DLD1 (cell line): Measurements from ENCODE around the gene TMEM167A.

Source experiments
- in situ Hi-C: cut with HindIII; loops from 2 replicates; pipeline ENCODE4 v1.10.0; 2017; ENCODE audit warnings: low sequenced_read_pairs

The TMEM167A gene

GRCh38 chr5:83036991-83037575 lies 40.1 kb downstream of the TMEM167A start:
- in situ Hi-C loops, result no loop called here

- in situ Hi-C loops, result no loop called here
Measured at GRCh38 chr5:83035373-83036100, 41.7 kb downstream of the TMEM167A start.

- in situ Hi-C loops, result no loop called here
Measured at GRCh38 chr5:83034528-83035207, 42.5 kb downstream of the TMEM167A start.

GRCh38 chr5:83034036-83034435 lies 43.2 kb downstream of the TMEM167A start:
- in situ Hi-C loops, result no loop called here

GRCh38 chr5:83031381-83031780 lies 45.8 kb downstream of the TMEM167A start:
- in situ Hi-C loops, result no loop called here

- in situ Hi-C loops, result no loop called here
Measured at GRCh38 chr5:83029912-83030311, 47.3 kb downstream of the TMEM167A start.

- in situ Hi-C loops, result no loop called here
Measured at GRCh38 chr5:83026930-83027687, 50.1 kb downstream of the TMEM167A start.

- in situ Hi-C loops, result no loop called here
Measured at GRCh38 chr5:83026516-83026915, 50.7 kb downstream of the TMEM167A start.

- in situ Hi-C loops, result no loop called here
Measured at GRCh38 chr5:83025690-83026478, 51.3 kb downstream of the TMEM167A start.

GRCh38 chr5:83022334-83022733 lies 54.9 kb downstream of the TMEM167A start:
- in situ Hi-C loops, result no loop called here

GRCh38 chr5:83015676-83016075 lies 61.5 kb downstream of the TMEM167A start:
- in situ Hi-C loops, result no loop called here

- in situ Hi-C loops, result no loop called here
Measured at GRCh38 chr5:83011985-83012384, 65.2 kb downstream of the TMEM167A start.

GRCh38 chr5:83009408-83009807 lies 67.8 kb downstream of the TMEM167A start:
- in situ Hi-C loops, result no loop called here

- in situ Hi-C loops, result no loop called here
Measured at GRCh38 chr5:83007755-83008154, 69.4 kb downstream of the TMEM167A start.

GRCh38 chr5:83006683-83007283 lies 70.4 kb downstream of the TMEM167A start:
- in situ Hi-C loops, result no loop called here

GRCh38 chr5:83003791-83004190 lies 73.4 kb downstream of the TMEM167A start:
- in situ Hi-C loops, result no loop called here
